AG09309 (cell line): ENCODE data around the gene FREY1.

ENCODE experiments used
- DNase-seq: peaks from one replicate; pipeline ENCODE4 v3.0.0-alpha.2; 2010; ENCODE audit warnings: low read depth
- H3K4me3 ChIP-seq: 2 replicates; pipeline ENCODE4 v1.5.1; 2011; ENCODE audit warnings: mild to moderate bottlenecking, low read depth, low read length, moderate library complexity; ENCODE audit not compliant: control insufficient read depth
- CTCF ChIP-seq: IDR thresholded peaks from 2 replicates; pipeline ENCODE4 v1.5.1; 2011; ENCODE audit warnings: mild to moderate bottlenecking, low read depth, low read length, inconsistent platforms; ENCODE audit not compliant: insufficient read depth, control insufficient read depth; ENCODE audit errors: missing control alignments

FREY1 gene

GRCh38 chr11:45930031-45930794 lies 23.1 kb upstream of the FREY1 start:
- no peak for TF ChIP-seq CTCF
- no peak overlapping the region for H3K4me3 ChIP-seq
- DNase-seq = no peak

GRCh38 chr11:45929486-45930030 lies 22.5 kb upstream of the FREY1 start:
- no peak for TF ChIP-seq CTCF
- H3K4me3 ChIP-seq = no peak overlapping the region
- DNase-seq = no peak

GRCh38 chr11:45928535-45929215 lies 21.6 kb upstream of the FREY1 start:
- H3K4me3 ChIP-seq = no peak overlapping the region
- no peak for DNase-seq
- no peak for TF ChIP-seq CTCF

DNA sequence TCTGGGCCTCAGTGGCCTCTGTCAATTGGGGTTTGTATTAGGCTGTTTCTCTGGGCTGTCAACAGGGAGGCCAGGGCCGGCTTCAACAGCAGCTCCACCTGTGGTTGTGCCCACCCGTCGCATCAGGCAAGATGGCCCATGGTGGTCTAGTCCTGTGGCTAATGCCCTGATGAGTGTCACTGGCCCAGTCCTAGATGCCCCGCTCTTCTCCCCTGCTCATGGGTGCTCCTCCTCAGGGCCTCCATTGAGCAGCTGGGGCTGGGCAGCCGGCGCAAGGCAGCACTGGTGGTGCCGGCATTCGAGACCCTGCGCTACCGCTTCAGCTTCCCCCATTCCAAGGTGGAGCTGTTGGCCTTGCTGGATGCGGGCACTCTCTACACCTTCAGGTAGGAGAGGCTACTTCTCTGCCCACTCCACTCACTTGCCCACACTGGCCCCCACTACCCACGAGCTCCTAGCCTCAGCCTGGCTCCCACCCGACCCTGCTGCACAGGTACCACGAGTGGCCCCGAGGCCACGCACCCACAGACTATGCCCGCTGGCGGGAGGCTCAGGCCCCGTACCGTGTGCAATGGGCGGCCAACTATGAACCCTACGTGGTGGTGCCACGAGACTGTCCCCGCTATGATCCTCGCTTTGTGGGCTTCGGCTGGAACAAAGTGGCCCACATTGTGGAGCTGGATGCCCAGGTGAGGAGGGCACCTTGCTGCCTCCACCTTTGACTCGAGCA lies 20.8 kb upstream of the FREY1 start:
- DNase-seq = no peak
- no peak overlapping the region for H3K4me3 ChIP-seq
- no peak for TF ChIP-seq CTCF

DNA sequence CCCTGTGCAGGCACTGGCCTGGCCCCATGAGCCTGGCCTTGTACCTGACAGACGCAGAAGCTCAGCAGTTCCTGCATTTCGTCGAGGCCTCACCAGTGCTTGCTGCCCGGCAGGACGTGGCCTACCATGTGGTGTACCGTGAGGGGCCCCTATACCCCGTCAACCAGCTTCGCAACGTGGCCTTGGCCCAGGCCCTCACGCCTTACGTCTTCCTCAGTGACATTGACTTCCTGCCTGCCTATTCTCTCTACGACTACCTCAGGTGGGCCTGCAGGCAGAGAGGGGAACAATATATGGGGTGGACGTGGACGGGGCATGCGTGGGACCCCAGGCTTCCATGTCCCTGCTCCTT lies 20.2 kb upstream of the FREY1 start:
- TF ChIP-seq CTCF = no peak
- no peak overlapping the region for H3K4me3 ChIP-seq
- DNase-seq = no peak

GRCh38 chr11:45926536-45927331 lies 19.7 kb upstream of the FREY1 start:
- no peak overlapping the region for H3K4me3 ChIP-seq

More at GRCh38 chr11:45926536-45927331, 19.7 kb upstream of the FREY1 start:
- no peak for DNase-seq
- no peak for TF ChIP-seq CTCF
